IMR-90 (cell line): ENCODE results near the gene KDF1. TPM values are rescaled to one million over a fixed set of nuclear protein-coding genes. Genes with fewer than 3 reads are reported as not detected.

ENCODE experiments used
- ATAC-seq: fragments of 200-7000 bp; cut with Tn5 transposase; 2 replicates; pipeline ENCODE4 v1.9.1; 2020; ENCODE audit warnings: low read depth, mild to moderate bottlenecking, moderate library complexity
- BruUV-seq: library from RNA; stranded (reverse); fragments of 400-500 nt; replicated peaks from 2 replicates; lab custom pipeline; 2021; lab: Mats Ljungman, UMichigan
- CTCF ChIA-PET: fragments of 300-600 bp; formaldehyde crosslinking; extraction: SDS; loops from one replicate; lab custom pipeline; 2021; ENCODE audit warnings: antibody characterized with exemption; lab: Yijun Ruan, JAX
- POLR2A ChIA-PET: fragments of 300-600 bp; sonication (Branson Sonifier 250); formaldehyde crosslinking; loops from one replicate; lab custom pipeline; 2022; ENCODE audit warnings: antibody characterized with exemption; ENCODE audit not compliant: unreplicated experiment; lab: Charles Lee
- DNase-seq: peaks from one replicate; pipeline ENCODE4 v3.0.0; 2013
- H2AFZ ChIP-seq: replicated peaks from 2 replicates; pipeline ENCODE3; 2013; ENCODE audit warnings: low read length, mild to moderate bottlenecking; ENCODE audit not compliant: poor library complexity
- H2AK5ac ChIP-seq: 2 replicates; pipeline ENCODE4 v1.6.1; 2013; ENCODE audit warnings: low read depth, low read length, inconsistent platforms
- H2AK9ac ChIP-seq: replicated peaks from 2 replicates; pipeline ENCODE3; 2013; ENCODE audit warnings: mild to moderate bottlenecking, low read depth, low read length, moderate library complexity; ENCODE audit not compliant: poor library complexity
- H2BK120ac ChIP-seq: 2 replicates; pipeline ENCODE4 v1.6.1; 2013; ENCODE audit warnings: low read depth, low read length, inconsistent platforms
- H2BK15ac ChIP-seq: 3 replicates; pipeline ENCODE4 v1.6.1; 2013; ENCODE audit warnings: low read depth, low read length, inconsistent platforms
- H2BK20ac ChIP-seq: 2 replicates; pipeline ENCODE4 v1.6.1; 2013; ENCODE audit warnings: low read depth, mild to moderate bottlenecking, inconsistent platforms, low read length, moderate library complexity
- H2BK5ac ChIP-seq: 2 replicates; pipeline ENCODE4 v1.6.1; 2013; ENCODE audit warnings: mild to moderate bottlenecking, low read depth, low read length, inconsistent platforms; ENCODE audit not compliant: poor library complexity, severe bottlenecking
- H3K14ac ChIP-seq: replicated peaks from 2 replicates; pipeline ENCODE4 v1.6.1; 2013; ENCODE audit warnings: low read depth, low read length, inconsistent platforms
- H3K18ac ChIP-seq: 2 replicates; pipeline ENCODE4 v1.6.1; 2013; ENCODE audit warnings: low read depth, low read length, control low read depth
- H3K23ac ChIP-seq: 2 replicates; pipeline ENCODE4 v1.6.1; 2013; ENCODE audit warnings: low read depth, low read length, inconsistent platforms
- H3K27ac ChIP-seq: 2 replicates; pipeline ENCODE4 v1.5.1; 2013; ENCODE audit warnings: mild to moderate bottlenecking, control low read depth, low read length; ENCODE audit not compliant: insufficient read depth
- H3K27me3 ChIP-seq: 2 replicates; pipeline ENCODE4 v1.6.1; 2013; ENCODE audit warnings: low read length; ENCODE audit not compliant: control insufficient read depth, insufficient read depth
- H3K36me3 ChIP-seq: 2 replicates; pipeline ENCODE4 v1.6.1; 2013; ENCODE audit warnings: low read length, mixed read lengths; ENCODE audit not compliant: control insufficient read depth, insufficient read depth
- H3K4ac ChIP-seq: 2 replicates; pipeline ENCODE4 v1.6.1; 2013; ENCODE audit warnings: low read depth, low read length, inconsistent platforms
- H3K4me1 ChIP-seq: 2 replicates; pipeline ENCODE4 v1.6.1; 2013; ENCODE audit warnings: low read length, mixed read lengths; ENCODE audit not compliant: control insufficient read depth, insufficient read depth
- H3K4me2 ChIP-seq: 2 replicates; pipeline ENCODE4 v1.6.1; 2013; ENCODE audit warnings: low read depth, mild to moderate bottlenecking, control low read depth, low read length, moderate library complexity
- H3K4me3 ChIP-seq: 2 replicates; pipeline ENCODE4 v1.5.1; 2013; ENCODE audit warnings: low read depth, mild to moderate bottlenecking, control low read depth, low read length, moderate library complexity; ENCODE audit not compliant: insufficient read depth
- H3K56ac ChIP-seq: 2 replicates; pipeline ENCODE4 v1.6.1; 2013; ENCODE audit warnings: low read length, inconsistent platforms; ENCODE audit not compliant: insufficient read depth; ENCODE audit errors: extremely low read depth
- H3K79me1 ChIP-seq, 2 experiments: 2 replicates each; pipeline ENCODE4 v1.6.1; 2013; ENCODE audit warnings: low read length in 2 of 2, inconsistent platforms in 1 of 2, low read depth in 1 of 2
- H3K9ac ChIP-seq: 2 replicates; pipeline ENCODE4 v1.6.1; 2013; ENCODE audit warnings: low read depth, low read length, control low read depth
- H3K9me1 ChIP-seq: 2 replicates; pipeline ENCODE4 v1.6.1; 2013; ENCODE audit warnings: low read length, inconsistent platforms; ENCODE audit not compliant: insufficient read depth
- H3K9me3 ChIP-seq: 2 replicates; pipeline ENCODE4 v1.6.1; 2013; ENCODE audit warnings: low read length; ENCODE audit not compliant: control insufficient read depth, insufficient read depth
- H4K20me1 ChIP-seq: 2 replicates; pipeline ENCODE4 v1.6.1; 2013; ENCODE audit warnings: low read length, inconsistent platforms; ENCODE audit not compliant: insufficient read depth
- H4K5ac ChIP-seq: 2 replicates; pipeline ENCODE4 v1.6.1; 2013; ENCODE audit warnings: mild to moderate bottlenecking, low read depth, low read length, control low read depth
- H4K8ac ChIP-seq, 2 experiments: 2 replicates each; pipeline ENCODE4 v1.6.1; 2013; ENCODE audit warnings: low read depth in 2 of 2, low read length in 2 of 2, control low read depth in 1 of 2, inconsistent platforms in 1 of 2
- H4K91ac ChIP-seq: 2 replicates; pipeline ENCODE4 v1.6.1; 2013; ENCODE audit warnings: low read depth, low read length, inconsistent platforms; ENCODE audit not compliant: insufficient read depth
- CEBPB ChIP-seq: IDR thresholded peaks from 2 replicates; pipeline ENCODE4 v1.6.1; 2012; ENCODE audit warnings: low read depth, low read length, improper control_type of control experiment
- CHD1 ChIP-seq: IDR thresholded peaks from 2 replicates; pipeline ENCODE4 v1.6.1; 2012; ENCODE audit warnings: low read depth, low read length, improper control_type of control experiment
- MAFK ChIP-seq: IDR thresholded peaks from 2 replicates; pipeline ENCODE4 v1.6.1; 2012; ENCODE audit warnings: low read depth, low read length, improper control_type of control experiment
- MAZ ChIP-seq: IDR thresholded peaks from 2 replicates; pipeline ENCODE4 v1.6.1; 2012; ENCODE audit warnings: low read depth, mild to moderate bottlenecking, low read length, improper control_type of control experiment, moderate library complexity, borderline replicate concordance
- MXI1 ChIP-seq: IDR thresholded peaks from 2 replicates; pipeline ENCODE4 v1.6.1; 2012; ENCODE audit warnings: low read depth, mild to moderate bottlenecking, low read length, moderate library complexity, borderline replicate concordance
- RAD21 ChIP-seq: IDR thresholded peaks from 2 replicates; pipeline ENCODE4 v1.6.1; 2012; ENCODE audit warnings: low read length, improper control_type of control experiment
- RCOR1 ChIP-seq: IDR thresholded peaks from 2 replicates; pipeline ENCODE4 v1.6.1; 2012; ENCODE audit warnings: mild to moderate bottlenecking, low read length, improper control_type of control experiment; ENCODE audit not compliant: insufficient replicate concordance
- RFX5 ChIP-seq: IDR thresholded peaks from 2 replicates; pipeline ENCODE4 v1.8.0; 2012; ENCODE audit warnings: low read depth, mild to moderate bottlenecking, low read length, moderate library complexity
- SMC3 ChIP-seq: fragments of 150-350 bp; IDR thresholded peaks from 2 replicates; pipeline ENCODE4 v1.6.1; 2016; ENCODE audit warnings: low read depth, mild to moderate bottlenecking, antibody characterized with exemption, low read length, moderate library complexity
- WGBS, 2 experiments: methylation state at CpG; one replicate each; pipeline versions ENCODE4 v1.1.5 to v1.1.7; 2013; ENCODE audit warnings: missing lambda C conversion rate in 2 of 2; ENCODE audit not compliant: insufficient read length in 1 of 2; ENCODE audit errors: extremely low coverage in 2 of 2; 5-methylcytosine and 5-hydroxymethylcytosine counted together
- dilution Hi-C: fragments of 300-500 bp; cut with HindIII; formaldehyde crosslinking; loops from one replicate; pipeline ENCODE4 v1.14.3; 2018; ENCODE audit warnings: low sequenced_read_pairs; ENCODE audit not compliant: unreplicated experiment
- in situ Hi-C: fragments of 300-500 bp; cut with MboI; formaldehyde crosslinking; loops from 3 replicates; pipeline ENCODE4 v1.14.3; 2019; ENCODE audit warnings: low sequenced_read_pairs, inconsistent platforms, mixed read lengths
- intact Hi-C: fragments of 100-400 bp; cut with micrococcal nuclease; formaldehyde crosslinking; loops from 2 replicates; pipeline ENCODE4 v1.10.0; 2022
- polyA plus RNA-seq, 3 experiments: library from polyadenylated mRNA; depleted of rRNA; stranded (reverse); fragments of >200 nt; gene quantifications; 2 replicates each; pipeline ENCODE4 v1.2.3, GENCODE V29; 2012; ENCODE audit warnings: low replicate concordance in 1 of 3
- total RNA-seq: library from RNA; depleted of rRNA; stranded (reverse); fragments of >200 nt; gene quantifications from 2 replicates; pipeline ENCODE4 v1.2.3, GENCODE V29; 2012

KDF1 gene
- total and polyA plus RNA-seq, 2 of the 4 experiments (the other 2 are of a cell fraction), result not detected

- Histone ChIP-seq H3K9ac (no peak overlapping the region), H3K4me1 (peaks cover 35% of the 10 kb centered on the region), H2BK20ac (no peak overlapping the region), H3K14ac (0 out of 2 replicates have a peak overlapping the region, but pooled peaks have one; percentile 40), H3K27ac (no peak overlapping the region), H3K9me3 (no peaks in the 10 kb centered on the region), H3K4ac (peak overlapping the region; percentile 19; the same call in 1 of the 2 replicates), H4K8ac (peak overlapping the region in 1 of 2 experiments; percentile 9; a peak in 1 of 4 replicates), H3K4me2 (no peak overlapping the region), H4K20me1 (peaks cover 7% of the 10 kb centered on the region; the same call in 1 of the 2 replicates), H2AK9ac (peak overlapping the region; percentile 47), H3K4me3 (no peak overlapping the region), H3K56ac (no peak overlapping the region), H3K36me3 (peaks cover 9% of the 10 kb centered on the region), H3K27me3 (no peaks in the 10 kb centered on the region), H2BK120ac (peak overlapping the region; percentile 16; the same call in 1 of the 2 replicates), H4K91ac (0 out of 2 replicates have a peak overlapping the region, but pooled peaks have one; percentile 7), H2AFZ (no peak overlapping the region), H3K18ac (no peak overlapping the region), H4K5ac (no peak overlapping the region), H3K9me1 (peaks cover 35% of the 10 kb centered on the region), H2BK15ac (no peak overlapping the region), H2AK5ac (peak overlapping the region; percentile 40; the same call in 1 of the 2 replicates), H3K79me1 (peaks cover 18 to 78% of the 10 kb centered on the region in 2 experiments; a peak in 3 of 4 replicates), H2BK5ac (no peak overlapping the region), H3K23ac (no peak overlapping the region)
- intact Hi-C loops, result no loop called here
- dilution Hi-C loops, result no loop called here
- POLR2A ChIA-PET, result interaction anchor here (0.6 kb wide), 1 partner anchor 296 kb away, joined by 7 read pairs; no protein-coding TSS in a partner anchor
- CTCF ChIA-PET, result interaction anchor here (1.3 kb wide), 1 partner anchor 37 kb away, joined by 3 read pairs; no protein-coding TSS in a partner anchor
- in situ Hi-C loops, result no loop called here
- DNase-seq, result no peak
- TF ChIP-seq MXI1 (no peak), MAFK (no peak), CEBPB (no peak), MAZ (no peak), SMC3 (no peak), CHD1 (no peak), RCOR1 (no peak), RFX5 (no peak), RAD21 (no peak)
- no peak for ATAC-seq
- WGBS, 2 experiments, result no CpG with 5 or more reads among the region's 7 CpGs
- BruUV-seq, result no TSS peak
Measured at GRCh38 chr1:27003745-27004470, 43.6 kb upstream of the KDF1 start.
